IMR-90 (cell line): Measurements from ENCODE around the gene YPEL4. TPM values are rescaled to one million over a fixed set of nuclear protein-coding genes. Genes with fewer than 3 reads are reported as not detected.

Experiments used
- ATAC-seq: fragments of 200-7000 bp; cut with Tn5 transposase; 2 replicates; pipeline ENCODE4 v1.9.1; 2020; ENCODE audit warnings: low read depth, mild to moderate bottlenecking, moderate library complexity
- BruUV-seq: library from RNA; stranded (reverse); fragments of 400-500 nt; replicated peaks from 2 replicates; lab custom pipeline; 2021; lab: Mats Ljungman, UMichigan
- CTCF ChIA-PET: fragments of 300-600 bp; formaldehyde crosslinking; extraction: SDS; loops from one replicate; lab custom pipeline; 2021; ENCODE audit warnings: antibody characterized with exemption; lab: Yijun Ruan, JAX
- POLR2A ChIA-PET: fragments of 300-600 bp; sonication (Branson Sonifier 250); formaldehyde crosslinking; loops from one replicate; lab custom pipeline; 2022; ENCODE audit warnings: antibody characterized with exemption; ENCODE audit not compliant: unreplicated experiment; lab: Charles Lee
- DNase-seq: peaks from one replicate; pipeline ENCODE4 v3.0.0; 2013
- H2AFZ ChIP-seq: replicated peaks from 2 replicates; pipeline ENCODE3; 2013; ENCODE audit warnings: low read length, mild to moderate bottlenecking; ENCODE audit not compliant: poor library complexity
- H2AK5ac ChIP-seq: 2 replicates; pipeline ENCODE4 v1.6.1; 2013; ENCODE audit warnings: low read depth, low read length, inconsistent platforms
- H2AK9ac ChIP-seq: replicated peaks from 2 replicates; pipeline ENCODE3; 2013; ENCODE audit warnings: mild to moderate bottlenecking, low read depth, low read length, moderate library complexity; ENCODE audit not compliant: poor library complexity
- H2BK120ac ChIP-seq: 2 replicates; pipeline ENCODE4 v1.6.1; 2013; ENCODE audit warnings: low read depth, low read length, inconsistent platforms
- H2BK15ac ChIP-seq: 3 replicates; pipeline ENCODE4 v1.6.1; 2013; ENCODE audit warnings: low read depth, low read length, inconsistent platforms
- H2BK20ac ChIP-seq: 2 replicates; pipeline ENCODE4 v1.6.1; 2013; ENCODE audit warnings: low read depth, mild to moderate bottlenecking, inconsistent platforms, low read length, moderate library complexity
- H2BK5ac ChIP-seq: 2 replicates; pipeline ENCODE4 v1.6.1; 2013; ENCODE audit warnings: mild to moderate bottlenecking, low read depth, low read length, inconsistent platforms; ENCODE audit not compliant: poor library complexity, severe bottlenecking
- H3K14ac ChIP-seq: replicated peaks from 2 replicates; pipeline ENCODE4 v1.6.1; 2013; ENCODE audit warnings: low read depth, low read length, inconsistent platforms
- H3K18ac ChIP-seq: 2 replicates; pipeline ENCODE4 v1.6.1; 2013; ENCODE audit warnings: low read depth, low read length, control low read depth
- H3K23ac ChIP-seq: 2 replicates; pipeline ENCODE4 v1.6.1; 2013; ENCODE audit warnings: low read depth, low read length, inconsistent platforms
- H3K27ac ChIP-seq: 2 replicates; pipeline ENCODE4 v1.5.1; 2013; ENCODE audit warnings: mild to moderate bottlenecking, control low read depth, low read length; ENCODE audit not compliant: insufficient read depth
- H3K27me3 ChIP-seq: 2 replicates; pipeline ENCODE4 v1.6.1; 2013; ENCODE audit warnings: low read length; ENCODE audit not compliant: control insufficient read depth, insufficient read depth
- H3K36me3 ChIP-seq: 2 replicates; pipeline ENCODE4 v1.6.1; 2013; ENCODE audit warnings: low read length, mixed read lengths; ENCODE audit not compliant: control insufficient read depth, insufficient read depth
- H3K4ac ChIP-seq: 2 replicates; pipeline ENCODE4 v1.6.1; 2013; ENCODE audit warnings: low read depth, low read length, inconsistent platforms
- H3K4me1 ChIP-seq: 2 replicates; pipeline ENCODE4 v1.6.1; 2013; ENCODE audit warnings: low read length, mixed read lengths; ENCODE audit not compliant: control insufficient read depth, insufficient read depth
- H3K4me2 ChIP-seq: 2 replicates; pipeline ENCODE4 v1.6.1; 2013; ENCODE audit warnings: low read depth, mild to moderate bottlenecking, control low read depth, low read length, moderate library complexity
- H3K4me3 ChIP-seq: 2 replicates; pipeline ENCODE4 v1.5.1; 2013; ENCODE audit warnings: low read depth, mild to moderate bottlenecking, control low read depth, low read length, moderate library complexity; ENCODE audit not compliant: insufficient read depth
- H3K56ac ChIP-seq: 2 replicates; pipeline ENCODE4 v1.6.1; 2013; ENCODE audit warnings: low read length, inconsistent platforms; ENCODE audit not compliant: insufficient read depth; ENCODE audit errors: extremely low read depth
- H3K79me1 ChIP-seq, 2 experiments: 2 replicates each; pipeline ENCODE4 v1.6.1; 2013; ENCODE audit warnings: low read length in 2 of 2, inconsistent platforms in 1 of 2, low read depth in 1 of 2
- H3K9ac ChIP-seq: 2 replicates; pipeline ENCODE4 v1.6.1; 2013; ENCODE audit warnings: low read depth, low read length, control low read depth
- H3K9me1 ChIP-seq: 2 replicates; pipeline ENCODE4 v1.6.1; 2013; ENCODE audit warnings: low read length, inconsistent platforms; ENCODE audit not compliant: insufficient read depth
- H3K9me3 ChIP-seq: 2 replicates; pipeline ENCODE4 v1.6.1; 2013; ENCODE audit warnings: low read length; ENCODE audit not compliant: control insufficient read depth, insufficient read depth
- H4K20me1 ChIP-seq: 2 replicates; pipeline ENCODE4 v1.6.1; 2013; ENCODE audit warnings: low read length, inconsistent platforms; ENCODE audit not compliant: insufficient read depth
- H4K5ac ChIP-seq: 2 replicates; pipeline ENCODE4 v1.6.1; 2013; ENCODE audit warnings: mild to moderate bottlenecking, low read depth, low read length, control low read depth
- H4K8ac ChIP-seq, 2 experiments: 2 replicates each; pipeline ENCODE4 v1.6.1; 2013; ENCODE audit warnings: low read depth in 2 of 2, low read length in 2 of 2, control low read depth in 1 of 2, inconsistent platforms in 1 of 2
- H4K91ac ChIP-seq: 2 replicates; pipeline ENCODE4 v1.6.1; 2013; ENCODE audit warnings: low read depth, low read length, inconsistent platforms; ENCODE audit not compliant: insufficient read depth
- CTCF ChIP-seq: conservative IDR thresholded peaks from 2 replicates; pipeline ENCODE4 v1.5.1; 2012; ENCODE audit warnings: mild to moderate bottlenecking, low read depth, low read length, improper control_type of control experiment
- ELK1 ChIP-seq: fragments of 150-350 bp; IDR thresholded peaks from 2 replicates; pipeline ENCODE4 v1.6.1; 2016; ENCODE audit warnings: low read depth, mild to moderate bottlenecking, low read length, moderate library complexity, borderline replicate concordance
- MAFK ChIP-seq: IDR thresholded peaks from 2 replicates; pipeline ENCODE4 v1.6.1; 2012; ENCODE audit warnings: low read depth, low read length, improper control_type of control experiment
- MAZ ChIP-seq: IDR thresholded peaks from 2 replicates; pipeline ENCODE4 v1.6.1; 2012; ENCODE audit warnings: low read depth, mild to moderate bottlenecking, low read length, improper control_type of control experiment, moderate library complexity, borderline replicate concordance
- NFE2L2 ChIP-seq: fragments of 150-350 bp; IDR thresholded peaks from 2 replicates; pipeline ENCODE4 v1.6.1; 2016; ENCODE audit warnings: low read depth, mild to moderate bottlenecking, low read length
- POLR2A ChIP-seq: IDR thresholded peaks from 2 replicates; pipeline ENCODE4 v1.6.1; 2012; ENCODE audit warnings: mild to moderate bottlenecking, low read depth, low read length
- USF2 ChIP-seq: fragments of 150-350 bp; IDR thresholded peaks from 2 replicates; pipeline ENCODE4 v1.6.1; 2017; ENCODE audit warnings: mild to moderate bottlenecking, antibody characterized with exemption, low read length, low read depth
- WGBS, 2 experiments: methylation state at CpG; one replicate each; pipeline versions ENCODE4 v1.1.5 to v1.1.7; 2013; ENCODE audit warnings: missing lambda C conversion rate in 2 of 2; ENCODE audit not compliant: insufficient read length in 1 of 2; ENCODE audit errors: extremely low coverage in 2 of 2; 5-methylcytosine and 5-hydroxymethylcytosine counted together
- dilution Hi-C: fragments of 300-500 bp; cut with HindIII; formaldehyde crosslinking; loops from one replicate; pipeline ENCODE4 v1.14.3; 2018; ENCODE audit warnings: low sequenced_read_pairs; ENCODE audit not compliant: unreplicated experiment
- in situ Hi-C: fragments of 300-500 bp; cut with MboI; formaldehyde crosslinking; loops from 3 replicates; pipeline ENCODE4 v1.14.3; 2019; ENCODE audit warnings: low sequenced_read_pairs, inconsistent platforms, mixed read lengths
- intact Hi-C: fragments of 100-400 bp; cut with micrococcal nuclease; formaldehyde crosslinking; loops from 2 replicates; pipeline ENCODE4 v1.10.0; 2022
- polyA plus RNA-seq, 3 experiments: library from polyadenylated mRNA; depleted of rRNA; stranded (reverse); fragments of >200 nt; gene quantifications; 2 replicates each; pipeline ENCODE4 v1.2.3, GENCODE V29; 2012; ENCODE audit warnings: low replicate concordance in 1 of 3
- total RNA-seq: library from RNA; depleted of rRNA; stranded (reverse); fragments of >200 nt; gene quantifications from 2 replicates; pipeline ENCODE4 v1.2.3, GENCODE V29; 2012

The YPEL4 gene
- total and polyA plus RNA-seq, 2 of the 4 experiments (the other 2 are of a cell fraction): 0.18 to 0.79 TPM

- dilution Hi-C loops (no loop called here), intact Hi-C loops (no loop called here), in situ Hi-C loops (no loop called here)
- no peak overlapping the region for H3K4ac ChIP-seq
- 10% methylated on average over 2 of the region's 3 CpGs; no CpG with 5 or more reads in 1 of the 2 experiments for WGBS, 2 experiments
- H2AK9ac ChIP-seq: no peak overlapping the region
- no peak overlapping the region for H4K5ac ChIP-seq
- CTCF ChIA-PET: no interaction called here
- H4K20me1 ChIP-seq: peaks cover 8% of the 10 kb centered on the region
- H3K9ac ChIP-seq: no peak overlapping the region
- POLR2A ChIA-PET: no interaction called here
- H3K27me3 ChIP-seq: no peaks in the 10 kb centered on the region
- no peak overlapping the region for H4K8ac ChIP-seq
- ATAC-seq: no peak
- no peak for TF ChIP-seq MAFK
- TF ChIP-seq USF2: no peak
- no peak for TF ChIP-seq NFE2L2
- TF ChIP-seq POLR2A: no peak
- TF ChIP-seq ELK1: no peak
- TF ChIP-seq MAZ: no peak
- TF ChIP-seq CTCF: no peak
- H3K4me2 ChIP-seq: no peak overlapping the region
- H3K18ac ChIP-seq: no peak overlapping the region
- 0 out of 2 replicates have a peak, but pooled peaks cover 4% of the 10 kb centered on the region for H3K9me1 ChIP-seq
- no TSS peak for BruUV-seq
- no peak overlapping the region for H2AK5ac ChIP-seq
- no peak overlapping the region for H2BK5ac ChIP-seq
- H3K14ac ChIP-seq: no peak overlapping the region
- H2BK15ac ChIP-seq: no peak overlapping the region
- H4K91ac ChIP-seq: no peak overlapping the region
- DNase-seq: no peak
- no peak overlapping the region for H2BK20ac ChIP-seq
- H2BK120ac ChIP-seq: no peak overlapping the region
- no peaks in the 10 kb centered on the region for H3K9me3 ChIP-seq
- no peak overlapping the region for H3K27ac ChIP-seq
- H3K56ac ChIP-seq: no peak overlapping the region
- H3K79me1 ChIP-seq: peaks cover 5 to 6% of the 10 kb centered on the region in 2 experiments; a peak in 3 of 4 replicates
- H2AFZ ChIP-seq: no peak overlapping the region
- no peak overlapping the region for H3K23ac ChIP-seq
- no peaks in the 10 kb centered on the region for H3K36me3 ChIP-seq
- H3K4me1 ChIP-seq: peaks cover 11% of the 10 kb centered on the region
- no peak overlapping the region for H3K4me3 ChIP-seq
These were observed 3.5 kb upstream of the YPEL4 start for GRCh38 chr11:57653163-57653562.
